ENCODE data around the gene LRBA.
A peak's percentile ranks its signal among the peaks of the same experiment; 100 is the strongest.

The LRBA gene

DNA sequence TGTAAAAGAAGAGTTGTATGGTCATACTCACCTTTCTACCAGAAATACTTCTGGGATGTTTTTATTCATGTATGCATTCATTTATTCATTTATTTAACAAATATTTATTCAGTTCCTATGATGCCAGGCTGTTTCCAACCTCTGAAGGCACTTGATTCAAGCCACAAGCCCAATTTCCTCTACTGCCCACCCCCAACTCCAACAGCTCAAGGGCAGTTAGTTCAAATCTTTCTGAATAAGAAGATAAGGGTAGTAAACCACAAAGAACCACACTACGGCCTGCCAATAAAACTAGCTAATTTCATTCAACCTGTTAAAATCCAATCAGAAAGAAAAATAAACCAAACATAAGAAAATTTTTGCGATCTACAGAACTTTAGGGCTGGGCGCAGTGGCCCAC lies 31.2 kb downstream of the LRBA start:
- no peak overlapping the region for H3K18ac ChIP-seq (ENCODE audit: low read length)
- no peaks in the 10 kb centered on the region for H3K4me1 ChIP-seq (ENCODE audit: control insufficient read depth in 2 of 2, insufficient read depth in 1 of 2, low read depth in 1 of 2, low read length in 2 of 2)
- no peaks in the 10 kb centered on the region for H3K36me3 ChIP-seq (replicated peaks in 1 of 2; ENCODE audit: control insufficient read depth in 2 of 2, insufficient read depth in 2 of 2, low read length in 2 of 2)
- no peak for DNase-seq (ENCODE audit: low spot score)
- H3K4ac ChIP-seq (ENCODE audit: low read length): no peak overlapping the region
- H3K4me2 ChIP-seq (ENCODE audit: insufficient read depth, low read length, poor library complexity, severe bottlenecking): no peak overlapping the region
- no peak overlapping the region for H2AK5ac ChIP-seq (ENCODE audit: low read depth, low read length)
- H4K8ac ChIP-seq (ENCODE audit: low read depth, low read length): no peak overlapping the region
- H3K14ac ChIP-seq (ENCODE audit: low read length): no peak overlapping the region
- H4K91ac ChIP-seq (ENCODE audit: low read depth, low read length, poor library complexity): no peak overlapping the region
- H3K9ac ChIP-seq (ENCODE audit: low read depth, low read length, poor library complexity): no peak overlapping the region
- no peak overlapping the region for H2AFZ ChIP-seq (ENCODE audit: low read length)
- H3K9me3 ChIP-seq (replicated peaks in 1 of 2; ENCODE audit: control insufficient read depth in 2 of 2, insufficient read depth in 1 of 2, low read depth in 1 of 2, low read length in 2 of 2): peaks cover 0 to 2% of the 10 kb centered on the region in 2 donors
- no peak overlapping the region for H3K27ac ChIP-seq (replicated peaks; ENCODE audit: low read length)
- no peak overlapping the region for H2BK12ac ChIP-seq (ENCODE audit: low read length)
- no CpG with 5 or more reads among the region's 3 CpGs for WGBS, 2 donors (ENCODE audit: extremely low coverage in 2 of 2, insufficient read length in 2 of 2, insufficient replicate concordance in 1 of 2)
- no peak overlapping the region for H3K23ac ChIP-seq (ENCODE audit: low read depth, low read length, poor library complexity)
- no peak overlapping the region for H2BK15ac ChIP-seq (ENCODE audit: low read length)
- no peaks in the 10 kb centered on the region for H3K27me3 ChIP-seq (ENCODE audit: control insufficient read depth in 3 of 3, insufficient read depth in 3 of 3, low read depth in 1 of 3, low read length in 3 of 3)
- H2BK120ac ChIP-seq (ENCODE audit: low read depth, low read length): no peak overlapping the region
- H3K79me1 ChIP-seq (ENCODE audit: low read depth, low read length): peaks cover under 1% of the 10 kb centered on the region
- H2BK5ac ChIP-seq (ENCODE audit: low read length): no peak overlapping the region
- no peak overlapping the region for H3K4me3 ChIP-seq (ENCODE audit: low read length in 2 of 2)

DNA sequence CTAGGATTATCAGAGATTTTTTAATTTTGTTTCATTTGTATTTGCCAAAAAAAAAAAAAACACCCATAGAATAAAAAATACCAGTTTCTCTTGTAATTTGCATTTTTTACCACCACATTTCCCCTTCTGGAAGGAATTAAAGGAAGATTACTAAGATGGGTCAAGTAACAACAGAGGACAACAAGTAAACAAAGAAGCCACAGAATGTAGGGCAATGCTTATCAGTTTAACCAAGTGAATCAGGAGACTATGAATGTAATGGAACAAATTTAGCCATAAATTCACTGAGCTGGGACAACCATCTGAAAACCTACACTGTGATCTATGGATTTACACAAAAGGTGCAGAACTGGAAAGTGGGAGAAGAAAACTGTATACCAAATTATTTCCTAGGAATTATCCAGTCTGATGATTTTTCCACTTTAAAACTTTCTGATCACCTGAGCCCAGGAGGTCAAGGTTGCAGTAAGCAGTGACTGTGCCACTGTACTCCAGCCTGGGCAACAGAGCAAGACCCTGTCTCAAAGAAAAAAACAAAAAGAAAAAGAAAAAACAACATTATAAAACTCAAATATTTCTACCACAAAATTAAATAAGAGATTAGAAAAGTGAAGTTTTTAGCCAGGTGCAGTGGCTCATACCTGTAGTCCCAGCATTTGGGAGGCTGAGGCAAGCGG lies 32.4 kb downstream of the LRBA start:
- H3K79me1 ChIP-seq (ENCODE audit: low read depth, low read length): no peaks in the 10 kb centered on the region
- H2BK120ac ChIP-seq (ENCODE audit: low read depth, low read length): no peak overlapping the region
- DNase-seq (ENCODE audit: low spot score): no peak
- H2AK5ac ChIP-seq (ENCODE audit: low read depth, low read length): no peak overlapping the region
- no peak overlapping the region for H3K14ac ChIP-seq (ENCODE audit: low read length)
- H3K9ac ChIP-seq (ENCODE audit: low read depth, low read length, poor library complexity): no peak overlapping the region
- H3K23ac ChIP-seq (ENCODE audit: low read depth, low read length, poor library complexity): no peak overlapping the region
- no peak overlapping the region for H4K91ac ChIP-seq (ENCODE audit: low read depth, low read length, poor library complexity)
- no peak overlapping the region for H2BK15ac ChIP-seq (ENCODE audit: low read length)
- no peak overlapping the region for H2BK5ac ChIP-seq (ENCODE audit: low read length)
- no peak overlapping the region for H3K18ac ChIP-seq (ENCODE audit: low read length)
- no peak overlapping the region for H2AFZ ChIP-seq (ENCODE audit: low read length)
- no peaks in the 10 kb centered on the region for H3K36me3 ChIP-seq (replicated peaks in 1 of 2; ENCODE audit: control insufficient read depth in 2 of 2, insufficient read depth in 2 of 2, low read length in 2 of 2)
- H3K27me3 ChIP-seq (ENCODE audit: control insufficient read depth in 3 of 3, insufficient read depth in 3 of 3, low read depth in 1 of 3, low read length in 3 of 3): no peaks in the 10 kb centered on the region
- no CpG with 5 or more reads among the region's 1 CpG for WGBS, 2 donors (ENCODE audit: extremely low coverage in 2 of 2, insufficient read length in 2 of 2, insufficient replicate concordance in 1 of 2)
- H4K8ac ChIP-seq (ENCODE audit: low read depth, low read length): no peak overlapping the region
- no peak overlapping the region for H2BK12ac ChIP-seq (ENCODE audit: low read length)
- H3K4ac ChIP-seq (ENCODE audit: low read length): no peak overlapping the region
- no peak overlapping the region for H3K4me3 ChIP-seq (ENCODE audit: low read length in 2 of 2)
- peaks cover 0 to 2% of the 10 kb centered on the region in 2 donors for H3K9me3 ChIP-seq (replicated peaks in 1 of 2; ENCODE audit: control insufficient read depth in 2 of 2, insufficient read depth in 1 of 2, low read depth in 1 of 2, low read length in 2 of 2)
- H3K27ac ChIP-seq (replicated peaks; ENCODE audit: low read length): no peak overlapping the region
- H3K4me2 ChIP-seq (ENCODE audit: insufficient read depth, low read length, poor library complexity, severe bottlenecking): no peak overlapping the region
- no peaks in the 10 kb centered on the region for H3K4me1 ChIP-seq (ENCODE audit: control insufficient read depth in 2 of 2, insufficient read depth in 1 of 2, low read depth in 1 of 2, low read length in 2 of 2)

DNA sequence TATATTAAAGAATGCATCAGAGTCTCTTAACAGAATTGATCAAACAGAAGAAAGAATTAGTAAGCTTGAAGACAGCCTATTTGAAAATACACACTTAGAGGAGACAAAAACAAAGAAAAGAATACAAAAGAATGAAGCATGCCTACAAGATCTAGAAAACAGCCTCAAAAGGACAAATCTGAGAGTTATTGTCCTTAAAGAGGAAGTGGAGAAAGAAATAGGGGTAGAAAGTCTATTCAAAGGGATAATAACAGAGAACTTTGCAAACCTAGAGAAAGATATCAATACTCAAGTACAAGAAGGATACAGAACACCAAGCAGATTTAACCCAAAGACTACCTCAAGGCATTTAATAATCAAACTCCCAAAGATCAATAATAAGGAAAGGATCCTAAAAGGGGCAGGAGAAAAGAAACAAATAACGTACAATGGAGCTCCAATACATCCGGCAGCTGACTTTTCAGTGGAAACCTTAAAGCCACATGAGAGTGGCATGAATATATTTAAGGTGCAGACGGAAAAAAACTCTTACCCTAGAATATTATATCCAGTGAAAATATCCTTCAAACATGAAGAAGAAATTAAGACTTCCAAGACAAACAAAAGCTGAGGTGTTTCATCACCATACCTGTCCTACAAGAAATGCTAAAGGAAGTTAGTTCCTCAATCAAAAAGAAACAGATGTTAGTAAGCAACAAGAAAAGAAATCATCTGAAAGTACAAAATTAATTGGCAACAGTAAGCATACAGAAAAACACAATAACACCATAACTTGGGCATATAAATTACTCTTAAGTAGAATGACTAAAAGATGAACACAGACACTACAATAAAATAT lies 36.1 kb downstream of the LRBA start:
- H3K23ac ChIP-seq (ENCODE audit: low read depth, low read length, poor library complexity): no peak overlapping the region

DNA sequence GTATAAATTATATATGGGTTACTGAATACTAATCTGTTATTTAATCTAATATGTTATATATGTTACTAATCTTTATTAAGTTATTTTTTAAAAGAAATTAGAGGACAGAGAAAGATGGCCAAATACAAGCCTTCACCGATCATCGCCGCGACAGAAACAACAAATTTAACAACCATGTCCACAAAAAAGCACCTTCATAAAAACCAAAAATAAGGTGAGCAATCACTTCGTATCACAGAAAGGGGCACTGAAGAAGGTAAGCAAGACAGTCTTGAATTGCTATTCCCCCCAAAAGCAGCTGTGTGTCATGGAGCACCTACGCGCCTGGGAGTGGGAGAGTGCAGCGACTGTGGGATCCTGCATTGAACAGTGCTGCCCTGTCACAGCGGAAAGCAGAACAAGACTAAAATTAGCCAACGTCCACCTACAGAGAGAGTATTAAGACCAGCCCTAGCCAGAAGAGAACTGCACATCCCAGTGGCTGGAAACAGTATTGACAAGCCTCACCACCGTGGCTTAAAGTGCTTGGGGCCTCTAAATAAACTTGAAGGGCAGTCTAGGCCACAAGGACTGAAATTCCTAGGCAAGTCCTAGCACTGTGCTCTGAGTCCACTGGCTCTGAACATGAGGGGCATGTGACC lies 38.5 kb downstream of the LRBA start:
- Histone ChIP-seq H3K79me1 (ENCODE audit: low read depth, low read length) (no peaks in the 10 kb centered on the region), H2BK12ac (ENCODE audit: low read length) (no peak overlapping the region), H3K23ac (ENCODE audit: low read depth, low read length, poor library complexity) (peak overlapping the region; percentile 55), H4K91ac (ENCODE audit: low read depth, low read length, poor library complexity) (no peak overlapping the region), H4K8ac (ENCODE audit: low read depth, low read length) (no peak overlapping the region), H3K4me2 (ENCODE audit: insufficient read depth, low read length, poor library complexity, severe bottlenecking) (no peak overlapping the region), H3K27me3 (ENCODE audit: control insufficient read depth in 3 of 3, insufficient read depth in 3 of 3, low read depth in 1 of 3, low read length in 3 of 3) (no peaks in the 10 kb centered on the region), H3K36me3 (replicated peaks in 1 of 2; ENCODE audit: control insufficient read depth in 2 of 2, insufficient read depth in 2 of 2, low read length in 2 of 2) (peaks cover 0 to 2% of the 10 kb centered on the region in 2 donors), H3K27ac (replicated peaks; ENCODE audit: low read length) (no peak overlapping the region), H3K9ac (ENCODE audit: low read depth, low read length, poor library complexity) (no peak overlapping the region), H2AFZ (ENCODE audit: low read length) (no peak overlapping the region), H3K4ac (ENCODE audit: low read length) (no peak overlapping the region), H2BK15ac (ENCODE audit: low read length) (no peak overlapping the region), H3K14ac (ENCODE audit: low read length) (peak overlapping the region; percentile 42), H3K4me1 (ENCODE audit: control insufficient read depth in 2 of 2, insufficient read depth in 1 of 2, low read depth in 1 of 2, low read length in 2 of 2) (peaks cover 0 to 2% of the 10 kb centered on the region in 2 donors), H3K9me3 (replicated peaks in 1 of 2; ENCODE audit: control insufficient read depth in 2 of 2, insufficient read depth in 1 of 2, low read depth in 1 of 2, low read length in 2 of 2) (peaks cover 0 to 2% of the 10 kb centered on the region in 2 donors), H3K4me3 (ENCODE audit: low read length in 2 of 2) (no peak overlapping the region), H2BK5ac (ENCODE audit: low read length) (no peak overlapping the region), H3K18ac (ENCODE audit: low read length) (peak overlapping the region; percentile 27), H2BK120ac (ENCODE audit: low read depth, low read length) (no peak overlapping the region), H2AK5ac (ENCODE audit: low read depth, low read length) (no peak overlapping the region)
- no CpG with 5 or more reads among the region's 11 CpGs for WGBS, 2 donors (ENCODE audit: extremely low coverage in 2 of 2, insufficient read length in 2 of 2, insufficient replicate concordance in 1 of 2)
- peak; percentile 8 for DNase-seq (ENCODE audit: low spot score)

More for the DNA sequence above, 36.1 kb downstream of the LRBA start:
- no peak overlapping the region for H3K4me3 ChIP-seq (ENCODE audit: low read length in 2 of 2)
- H3K4me1 ChIP-seq (ENCODE audit: control insufficient read depth in 2 of 2, insufficient read depth in 1 of 2, low read depth in 1 of 2, low read length in 2 of 2): peaks cover 0 to 2% of the 10 kb centered on the region in 2 donors
- H2BK5ac ChIP-seq (ENCODE audit: low read length): no peak overlapping the region
- H3K4ac ChIP-seq (ENCODE audit: low read length): no peak overlapping the region
- no peak overlapping the region for H2BK12ac ChIP-seq (ENCODE audit: low read length)
- H4K91ac ChIP-seq (ENCODE audit: low read depth, low read length, poor library complexity): no peak overlapping the region
- H4K8ac ChIP-seq (ENCODE audit: low read depth, low read length): no peak overlapping the region
- no peak overlapping the region for H2AK5ac ChIP-seq (ENCODE audit: low read depth, low read length)
- no peak overlapping the region for H3K9ac ChIP-seq (ENCODE audit: low read depth, low read length, poor library complexity)
- no peak overlapping the region for H2AFZ ChIP-seq (ENCODE audit: low read length)
- no peak overlapping the region for H3K4me2 ChIP-seq (ENCODE audit: insufficient read depth, low read length, poor library complexity, severe bottlenecking)
- no peak overlapping the region for H2BK120ac ChIP-seq (ENCODE audit: low read depth, low read length)
- H3K36me3 ChIP-seq (replicated peaks in 1 of 2; ENCODE audit: control insufficient read depth in 2 of 2, insufficient read depth in 2 of 2, low read length in 2 of 2): peaks cover 0 to 2% of the 10 kb centered on the region in 2 donors
- no peak for DNase-seq (ENCODE audit: low spot score)
- no peak overlapping the region for H3K14ac ChIP-seq (ENCODE audit: low read length)
- no peaks in the 10 kb centered on the region for H3K79me1 ChIP-seq (ENCODE audit: low read depth, low read length)
- H2BK15ac ChIP-seq (ENCODE audit: low read length): no peak overlapping the region
- H3K18ac ChIP-seq (ENCODE audit: low read length): no peak overlapping the region
- no CpG with 5 or more reads among the region's 3 CpGs for WGBS, 2 donors (ENCODE audit: extremely low coverage in 2 of 2, insufficient read length in 2 of 2, insufficient replicate concordance in 1 of 2)
- H3K27ac ChIP-seq (replicated peaks; ENCODE audit: low read length): no peak overlapping the region
- no peaks in the 10 kb centered on the region for H3K27me3 ChIP-seq (ENCODE audit: control insufficient read depth in 3 of 3, insufficient read depth in 3 of 3, low read depth in 1 of 3, low read length in 3 of 3)
- peaks cover 0 to 2% of the 10 kb centered on the region in 2 donors for H3K9me3 ChIP-seq (replicated peaks in 1 of 2; ENCODE audit: control insufficient read depth in 2 of 2, insufficient read depth in 1 of 2, low read depth in 1 of 2, low read length in 2 of 2)
